Suppressor macrophage treated with lipopolysaccharide for 4 hours (primary cell): ENCODE measurements around the gene CSF1R.
"Not testable (repeated sequence)": the region's sequence is repeated elsewhere in the genome, so short reads cannot be mapped to it uniquely, and the experiment has no call there.

Experiments used
- DNase-seq: peaks from one replicate; pipeline ENCODE4 v3.0.0-alpha.2; 2020

The CSF1R gene

DNA sequence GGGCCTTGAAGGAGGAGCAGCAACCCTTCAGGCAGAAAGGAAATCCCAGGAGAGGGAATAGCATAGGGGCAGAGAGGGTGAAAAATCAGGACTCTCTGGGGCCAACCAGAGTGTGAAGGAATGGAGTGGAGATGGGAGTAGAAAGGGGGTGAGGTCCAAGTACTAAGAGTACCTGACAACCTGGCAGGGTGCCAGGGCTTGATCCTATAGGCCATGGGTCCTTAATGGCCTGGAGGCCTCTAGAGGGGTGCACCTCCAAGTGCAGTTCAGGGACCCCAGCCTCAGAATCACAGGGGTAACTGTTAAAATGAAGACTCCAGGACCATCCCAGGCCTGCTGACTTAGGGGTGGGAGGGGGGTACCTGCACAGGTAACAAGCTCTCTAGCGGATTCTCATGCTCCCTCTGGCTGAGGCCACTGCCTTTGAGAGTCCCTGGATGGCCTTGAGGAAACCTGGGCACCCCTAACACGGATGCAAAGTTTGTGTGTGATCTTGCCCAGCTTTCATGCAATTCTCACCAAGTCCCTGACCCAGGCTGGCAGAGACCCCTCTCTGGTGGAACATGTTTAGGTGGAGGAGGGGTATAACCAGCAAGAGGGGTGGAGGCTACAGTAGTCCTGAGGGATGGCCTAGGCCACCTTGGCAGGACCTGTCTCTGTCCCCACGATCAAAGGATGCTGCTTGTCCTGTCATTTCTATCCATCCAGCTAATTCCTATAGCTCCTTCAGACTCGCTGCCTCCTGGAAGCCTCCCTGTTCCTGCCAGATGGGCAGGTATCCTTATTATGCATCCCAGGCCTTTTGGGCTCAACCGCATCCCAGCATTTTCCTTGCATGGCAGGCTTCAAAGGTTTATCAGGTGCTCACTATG, 17.6 kb upstream of the CSF1R start:
- no peak for DNase-seq

DNA sequence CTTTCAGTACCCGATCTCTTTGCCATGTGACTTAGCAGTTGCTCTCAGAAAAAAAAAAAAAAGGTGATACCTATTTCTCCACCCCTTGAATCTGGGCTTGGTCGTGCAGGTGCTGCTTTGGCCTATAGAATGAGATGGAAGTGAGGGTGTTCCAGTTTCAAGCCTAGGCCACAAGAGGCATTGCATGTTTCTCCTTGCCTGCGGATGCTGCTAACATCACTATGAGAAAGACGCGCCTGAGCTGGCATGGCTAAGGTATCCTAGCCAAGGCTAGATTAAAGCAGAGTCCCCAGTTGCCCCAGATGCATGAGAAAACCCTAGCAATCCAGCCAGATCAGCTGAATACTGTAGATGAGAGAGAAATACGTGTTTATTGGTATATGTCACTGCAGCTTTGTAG, 14.7 kb upstream of the CSF1R start:
- no peak for DNase-seq

- no peak for DNase-seq
Measured at GRCh38 chr5:150097152-150097551, 10.8 kb upstream of the CSF1R start.

DNA sequence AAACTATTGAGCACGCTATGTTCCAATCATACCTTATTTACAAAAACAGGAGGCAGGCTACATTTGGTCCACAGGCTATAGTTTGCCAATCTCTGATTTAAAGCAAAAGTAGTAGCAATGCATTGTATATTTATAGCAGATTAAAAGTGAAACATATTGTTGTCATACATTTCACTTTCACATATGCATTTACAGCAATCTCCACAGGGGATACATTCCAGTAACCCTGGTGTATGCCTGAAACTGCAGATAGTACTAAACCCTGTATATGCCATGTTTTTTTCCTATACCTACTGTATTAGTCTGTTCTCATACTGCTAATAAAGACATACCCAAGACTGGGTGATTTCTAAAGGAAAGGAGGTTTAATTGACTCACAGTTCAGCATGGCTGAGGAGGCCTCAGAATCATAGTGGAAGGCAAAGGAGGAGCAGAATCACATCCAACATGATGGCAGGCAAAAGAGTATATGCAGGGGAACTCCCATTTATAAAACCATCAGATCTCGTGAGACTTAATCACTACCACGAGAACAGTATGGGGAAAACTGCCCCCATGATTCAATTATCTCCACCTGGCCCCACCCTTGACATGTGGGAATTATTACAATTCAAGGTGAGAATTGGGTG, 5.9 kb upstream of the CSF1R start:
- DNase-seq = peak; percentile 45

DNA sequence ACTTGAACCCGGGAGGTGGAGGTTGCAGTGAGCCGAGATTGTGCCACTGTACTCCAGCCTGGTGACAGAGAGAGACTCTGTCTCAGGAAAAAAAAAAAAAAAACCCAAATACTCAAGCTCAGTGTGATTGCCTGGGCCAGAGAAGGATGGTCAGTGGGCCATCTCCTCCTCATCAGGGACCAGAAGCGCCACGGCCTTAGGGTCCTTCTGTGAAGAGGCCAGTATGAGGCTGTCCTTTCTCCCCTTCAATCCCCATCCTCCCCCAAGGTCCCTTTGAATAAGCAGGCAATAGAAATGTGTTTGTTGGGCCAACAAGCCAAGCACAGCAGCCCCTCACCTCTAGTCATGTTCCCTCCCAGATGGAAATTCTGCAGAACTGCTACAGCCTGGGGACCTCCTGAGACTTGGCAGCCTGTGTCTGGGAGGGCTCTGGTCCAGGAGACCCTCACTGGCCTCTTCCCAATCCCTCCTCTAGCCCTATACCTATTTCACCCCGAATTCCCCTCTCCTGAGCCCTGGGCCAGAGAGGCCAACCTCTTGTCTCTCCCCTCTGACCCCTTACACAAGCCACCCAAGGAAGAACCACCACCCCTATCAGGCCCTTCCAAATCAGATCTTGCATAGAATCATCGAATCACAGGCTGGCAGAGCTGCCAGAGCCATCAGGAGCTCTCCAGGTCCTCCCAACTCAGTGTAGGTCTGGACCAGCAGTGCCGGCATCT, 1.0 kb downstream of the CSF1R start:
- no peak for DNase-seq

DNA sequence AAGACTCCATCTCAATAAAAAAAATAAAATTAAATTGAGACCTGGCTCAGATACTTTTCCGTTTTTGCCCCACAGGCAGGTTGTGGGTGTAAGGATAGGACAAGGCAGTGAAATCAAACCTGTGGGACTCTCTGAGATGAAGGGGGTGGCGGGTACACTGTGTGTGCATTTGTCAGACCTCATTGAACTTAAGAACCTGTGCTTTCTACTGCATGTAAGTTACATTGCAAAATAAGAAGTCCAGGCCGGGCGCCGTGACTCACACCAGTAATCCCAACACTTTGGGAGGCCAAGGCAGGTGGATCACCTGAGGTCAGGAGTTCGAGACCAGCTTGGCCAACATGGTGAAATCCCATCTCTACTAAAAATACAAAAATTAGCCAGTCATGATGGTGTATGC, 1.6 kb downstream of the CSF1R start:
- not testable (repeated sequence) for DNase-seq

GRCh38 chr5:150082889-150083288, 3.5 kb downstream of the CSF1R start:
- DNase-seq = no peak

GRCh38 chr5:150082374-150082773, 4.0 kb downstream of the CSF1R start:
- DNase-seq = no peak

GRCh38 chr5:150081541-150082283, 4.6 kb downstream of the CSF1R start:
- DNase-seq = peak; percentile 98

- DNase-seq = no peak
Measured at GRCh38 chr5:150080696-150081435, 5.5 kb downstream of the CSF1R start.

- no peak for DNase-seq
Measured at GRCh38 chr5:150079909-150080461, 6.4 kb downstream of the CSF1R start.

DNA sequence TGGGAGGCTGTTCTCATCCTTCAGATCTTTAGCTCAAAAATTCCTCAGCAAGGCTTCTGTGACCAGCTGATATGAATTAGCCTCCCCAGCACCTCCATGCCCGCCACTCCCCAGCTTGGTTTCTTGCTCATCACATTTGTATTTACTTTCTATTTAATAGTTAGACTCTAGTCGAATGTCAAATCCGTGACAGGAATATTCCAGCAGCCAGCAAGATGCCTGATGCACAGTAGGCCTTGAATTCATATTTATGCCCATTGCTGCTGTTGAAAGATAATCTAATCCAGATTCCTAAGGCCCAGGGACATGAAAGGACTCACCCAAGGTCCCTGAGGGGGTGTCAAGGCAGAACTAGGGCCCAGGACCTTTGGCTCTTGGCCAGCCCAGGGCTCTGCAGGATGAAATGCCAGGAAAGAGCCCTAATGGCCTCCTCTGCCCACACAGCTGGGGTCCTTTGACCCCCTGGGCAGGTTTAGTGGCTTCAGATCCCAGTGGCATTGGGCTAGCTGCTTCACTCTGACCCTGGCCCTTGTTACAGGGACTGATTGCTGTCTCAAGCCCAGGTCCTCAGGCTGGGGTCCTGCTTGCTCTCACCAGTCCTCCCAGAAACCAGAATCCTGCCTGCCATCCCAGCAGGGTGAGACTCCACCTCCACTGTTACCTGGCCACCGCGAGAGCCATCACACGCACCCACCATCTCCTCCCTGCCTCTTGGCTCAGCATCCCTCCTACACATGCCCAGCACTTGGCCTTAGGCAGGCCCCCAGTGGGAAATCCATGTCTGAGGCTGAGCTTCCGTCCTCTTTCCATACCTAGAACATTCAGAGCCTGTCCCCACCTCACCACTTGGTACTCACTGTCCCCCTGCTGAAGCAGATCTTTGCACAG, 7.3 kb downstream of the CSF1R start:
- DNase-seq = no peak

DNA sequence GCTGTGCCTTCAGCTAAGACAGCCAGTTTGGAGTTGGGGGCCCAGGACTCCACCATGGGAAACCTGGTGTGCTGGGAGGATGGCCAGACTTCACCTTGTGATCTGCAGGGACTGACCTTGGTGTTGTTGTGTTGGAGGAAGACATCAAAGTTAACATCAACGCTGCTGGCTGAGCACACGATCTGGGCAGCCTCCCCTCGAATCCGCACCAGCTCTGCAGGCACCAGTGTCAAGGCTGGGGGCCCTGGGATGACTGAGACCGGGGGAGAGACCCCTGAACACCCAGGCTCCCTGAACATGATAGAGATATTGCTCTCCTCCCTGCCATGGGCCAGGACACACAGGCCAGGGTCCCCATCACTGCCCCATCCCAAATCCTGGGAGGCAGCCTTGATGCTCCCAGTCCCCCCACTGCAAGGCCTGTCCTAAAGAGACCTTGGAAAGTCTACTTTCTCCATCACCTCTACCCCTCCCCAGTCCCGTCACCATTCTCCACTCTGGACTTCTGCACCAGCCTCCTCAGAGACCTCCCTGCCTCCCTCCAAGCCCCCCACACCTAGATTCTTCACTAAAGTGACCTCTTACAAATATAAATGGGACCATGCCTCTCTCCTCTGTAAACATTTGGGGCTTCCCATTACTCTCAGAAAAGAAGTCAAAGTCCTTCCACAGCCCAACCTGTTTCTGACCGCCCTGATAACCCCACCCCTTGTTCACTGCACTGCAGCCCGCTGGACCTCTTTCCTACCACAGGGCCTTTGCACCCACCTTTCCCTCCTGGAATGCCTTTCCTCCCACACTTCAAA, 8.2 kb downstream of the CSF1R start:
- no peak for DNase-seq

DNA sequence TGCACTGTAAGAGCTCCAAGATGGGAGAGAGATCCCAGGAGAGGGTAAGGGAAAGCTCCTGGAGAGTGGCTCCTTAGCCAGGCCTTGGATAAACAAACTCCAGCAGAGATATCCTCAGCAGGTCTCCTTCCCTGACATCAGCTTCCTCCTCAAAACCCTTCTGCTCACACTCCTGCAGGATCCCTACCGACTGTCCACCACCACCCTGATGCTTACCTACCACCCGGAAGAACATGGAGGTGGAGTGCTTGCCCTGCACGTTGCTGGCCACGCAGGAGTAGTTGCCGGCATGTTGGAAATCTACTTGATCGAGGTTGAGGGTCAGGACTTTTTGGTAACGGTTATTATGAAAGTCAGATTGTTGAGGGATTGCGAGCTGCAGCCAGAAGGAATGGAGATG, 9.3 kb downstream of the CSF1R start:
- no peak for DNase-seq

DNA sequence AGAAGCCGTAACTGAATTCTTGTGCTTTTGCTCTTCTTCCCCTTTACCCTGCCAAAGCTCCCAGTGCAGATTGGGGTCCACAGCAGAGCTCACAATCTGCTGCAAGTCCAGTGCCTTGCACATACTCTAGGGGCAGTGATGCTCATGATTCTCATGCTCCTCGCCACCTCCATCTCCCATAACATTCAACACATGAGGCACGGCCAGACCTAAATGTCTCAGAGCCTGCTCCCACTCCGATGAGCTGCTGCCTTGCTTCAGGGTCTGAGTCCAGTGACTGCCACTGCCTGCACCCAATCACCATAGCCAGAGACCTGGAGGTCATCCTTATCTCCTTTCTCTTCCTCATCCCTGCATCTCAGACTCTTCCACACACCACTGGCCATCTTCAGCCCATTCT, 10.5 kb downstream of the CSF1R start:
- DNase-seq = no peak

DNA sequence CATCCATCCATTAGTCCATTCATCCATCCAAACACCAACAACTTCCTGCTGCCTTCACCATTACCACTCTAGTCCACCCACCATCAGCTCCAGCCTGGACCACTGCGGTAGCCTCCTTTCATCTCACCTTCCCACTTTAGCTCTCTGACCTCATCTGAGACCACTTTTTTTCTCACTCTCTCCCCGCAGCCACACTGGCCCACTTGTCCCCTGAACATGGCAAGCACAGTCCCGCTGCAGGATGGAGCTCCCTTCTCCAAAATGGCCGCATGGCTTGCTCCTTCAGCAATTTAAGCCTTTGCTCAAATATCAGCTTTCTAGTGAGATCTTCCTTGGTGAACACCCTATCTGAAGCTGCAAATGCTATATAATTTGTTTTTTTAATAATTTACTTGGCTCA, 11.1 kb downstream of the CSF1R start:
- DNase-seq = no peak

DNA sequence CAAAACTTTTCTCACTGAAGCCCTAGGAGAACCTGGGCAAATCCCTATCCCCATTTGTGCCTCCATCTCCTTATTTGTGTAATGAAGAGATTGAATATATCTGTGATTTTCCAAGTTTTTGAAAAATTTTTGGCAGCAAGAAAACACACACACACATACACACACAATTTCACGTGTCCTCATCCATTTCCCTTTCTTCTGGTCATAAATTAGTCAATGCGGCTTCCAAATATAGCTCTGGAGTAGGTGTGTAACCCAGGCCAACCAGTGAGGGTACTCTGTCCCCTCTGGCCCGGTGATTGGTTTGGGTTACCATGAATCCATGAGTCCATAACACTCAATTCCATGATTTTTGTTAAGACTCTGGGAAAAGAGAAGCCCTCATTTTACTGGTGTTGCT, 12.7 kb downstream of the CSF1R start:
- no peak for DNase-seq

GRCh38 chr5:150073086-150073625, 13.2 kb downstream of the CSF1R start:
- DNase-seq = no peak

DNA sequence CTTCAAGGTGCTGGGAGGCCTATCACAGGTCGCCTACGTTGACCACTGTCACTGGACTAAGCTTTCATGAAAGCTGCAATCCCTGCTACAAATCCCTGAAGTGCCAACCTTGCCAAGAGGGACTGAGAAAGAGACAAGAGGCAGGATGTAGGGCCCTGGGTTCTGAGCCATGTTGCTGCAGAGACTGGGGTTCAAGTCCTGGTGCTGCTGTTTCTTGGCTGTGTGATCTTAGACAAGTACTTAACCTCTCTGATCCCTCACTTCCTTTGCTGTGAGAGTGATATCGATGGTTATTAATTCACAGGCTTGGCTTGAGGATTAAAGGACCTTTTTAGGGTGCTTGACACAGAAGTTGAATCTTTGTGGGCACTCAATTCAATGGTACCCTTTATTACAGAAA, 15.5 kb downstream of the CSF1R start:
- DNase-seq = no peak
